Neuronal stem cell (in vitro differentiated cells): ENCODE data around the gene SLC6A9.

Source experiments
- DNase-seq: peaks from one replicate; pipeline ENCODE4 v3.0.0-alpha.2; 2013; ENCODE audit warnings: low spot score
- H2AFZ ChIP-seq: one replicate; pipeline ENCODE4 v1.6.1; 2013; ENCODE audit warnings: mild to moderate bottlenecking, low read length, inconsistent platforms
- H2AK5ac ChIP-seq: 2 replicates; pipeline ENCODE4 v1.6.1; 2013; ENCODE audit warnings: low read depth, mild to moderate bottlenecking, inconsistent platforms, low read length, moderate library complexity, mixed read lengths
- H2BK120ac ChIP-seq: 2 replicates; pipeline ENCODE4 v1.6.1; 2013; ENCODE audit warnings: low read depth, mild to moderate bottlenecking, inconsistent platforms, low read length, moderate library complexity, mixed read lengths
- H2BK12ac ChIP-seq: one replicate; pipeline ENCODE4 v1.6.1; 2013; ENCODE audit warnings: low read length, inconsistent platforms
- H2BK15ac ChIP-seq: 2 replicates; pipeline ENCODE4 v1.6.1; 2013; ENCODE audit warnings: mild to moderate bottlenecking, low read length, inconsistent platforms, mixed read lengths
- H2BK5ac ChIP-seq: one replicate; pipeline ENCODE4 v1.6.1; 2013; ENCODE audit warnings: inconsistent platforms, mild to moderate bottlenecking, low read length, moderate library complexity
- H3K14ac ChIP-seq: one replicate; pipeline ENCODE4 v1.6.1; 2013; ENCODE audit warnings: low read length, inconsistent platforms
- H3K18ac ChIP-seq: 2 replicates; pipeline ENCODE4 v1.6.1; 2013; ENCODE audit warnings: low read length, inconsistent platforms
- H3K23ac ChIP-seq: 2 replicates; pipeline ENCODE4 v1.6.1; 2013; ENCODE audit warnings: low read depth, mild to moderate bottlenecking, mixed read lengths, low read length, inconsistent platforms; ENCODE audit not compliant: poor library complexity
- H3K27ac ChIP-seq: replicated peaks from 3 replicates; pipeline ENCODE4 v1.5.1; 2013; ENCODE audit warnings: low read length, inconsistent platforms
- H3K27me3 ChIP-seq, 3 experiments: 2 replicates each; pipeline ENCODE4 v1.6.1; 2013; ENCODE audit warnings: low read length in 3 of 3, mild to moderate bottlenecking in 2 of 3, inconsistent platforms in 1 of 3, low read depth in 1 of 3, mixed read lengths in 1 of 3, moderate library complexity in 1 of 3; ENCODE audit not compliant: control insufficient read depth in 3 of 3, insufficient read depth in 3 of 3
- H3K36me3 ChIP-seq, 2 donors: replicated peaks in 1 of 2; 2 replicates each; pipeline ENCODE4 v1.6.1; 2013; ENCODE audit warnings: low read length in 2 of 2; ENCODE audit not compliant: control insufficient read depth in 2 of 2, insufficient read depth in 2 of 2
- H3K4ac ChIP-seq: 2 replicates; pipeline ENCODE4 v1.6.1; 2013; ENCODE audit warnings: inconsistent platforms, mild to moderate bottlenecking, low read length, moderate library complexity
- H3K4me1 ChIP-seq, 2 donors: 1 replicate in 1 of 2; 2 replicates in 1 of 2; pipeline ENCODE4 v1.6.1; 2013; ENCODE audit warnings: low read length in 2 of 2, low read depth in 1 of 2; ENCODE audit not compliant: control insufficient read depth in 2 of 2, insufficient read depth in 1 of 2
- H3K4me2 ChIP-seq: one replicate; pipeline ENCODE4 v1.6.1; 2013; ENCODE audit warnings: mild to moderate bottlenecking, low read length, inconsistent platforms; ENCODE audit not compliant: insufficient read depth, poor library complexity, severe bottlenecking
- H3K4me3 ChIP-seq, 2 donors: 2 replicates each; pipeline ENCODE4 v1.5.1; 2013; ENCODE audit warnings: low read length in 2 of 2, mild to moderate bottlenecking in 2 of 2, inconsistent platforms in 1 of 2, moderate library complexity in 1 of 2
- H3K79me1 ChIP-seq: one replicate; pipeline ENCODE4 v1.6.1; 2013; ENCODE audit warnings: low read depth, mild to moderate bottlenecking, inconsistent platforms, low read length, moderate library complexity
- H3K9ac ChIP-seq: one replicate; pipeline ENCODE4 v1.6.1; 2013; ENCODE audit warnings: mild to moderate bottlenecking, low read depth, low read length, inconsistent platforms; ENCODE audit not compliant: poor library complexity
- H3K9me3 ChIP-seq, 2 donors: replicated peaks in 1 of 2; 2 replicates each; pipeline versions ENCODE3 to v1.6.1; 2013; ENCODE audit warnings: low read length in 2 of 2, mild to moderate bottlenecking in 2 of 2, inconsistent platforms in 1 of 2, low read depth in 1 of 2, mixed read lengths in 1 of 2, moderate library complexity in 1 of 2; ENCODE audit not compliant: control insufficient read depth in 2 of 2, insufficient read depth in 1 of 2
- H4K8ac ChIP-seq: one replicate; pipeline ENCODE4 v1.6.1; 2013; ENCODE audit warnings: low read depth, mild to moderate bottlenecking, inconsistent platforms, low read length, moderate library complexity
- H4K91ac ChIP-seq: one replicate; pipeline ENCODE4 v1.6.1; 2013; ENCODE audit warnings: low read length, low read depth, mild to moderate bottlenecking, inconsistent platforms; ENCODE audit not compliant: poor library complexity
- WGBS, 2 donors: extraction: QIAGEN DNeasy Blood & Tissue Kit; methylation state at CpG; one replicate each; pipeline ENCODE4 v1.1.7; 2013; ENCODE audit warnings: missing lambda C conversion rate in 2 of 2, mixed read lengths in 1 of 2; ENCODE audit not compliant: insufficient read length in 2 of 2, insufficient replicate concordance in 1 of 2; ENCODE audit errors: extremely low coverage in 2 of 2; 5-methylcytosine and 5-hydroxymethylcytosine counted together

Gene SLC6A9

GRCh38 chr1:43956234-43956633 lies 75.0 kb downstream of the SLC6A9 start:
- no peak overlapping the region for H3K18ac ChIP-seq
- H4K91ac ChIP-seq, result no peak overlapping the region
- H3K4me2 ChIP-seq, result no peak overlapping the region
- H3K9ac ChIP-seq, result no peak overlapping the region
- no peaks in the 10 kb centered on the region for H3K9me3 ChIP-seq
- peaks cover 17 to 47% of the 10 kb centered on the region in 2 donors for H3K36me3 ChIP-seq
- H2BK5ac ChIP-seq, result no peak overlapping the region
- H2AFZ ChIP-seq, result no peak overlapping the region
- DNase-seq, result no peak
- H3K79me1 ChIP-seq, result peaks cover 2% of the 10 kb centered on the region
- H3K14ac ChIP-seq, result no peak overlapping the region
- H4K8ac ChIP-seq, result no peak overlapping the region
- WGBS, 2 donors, result no CpG with 5 or more reads among the region's 8 CpGs
- no peak overlapping the region for H3K4ac ChIP-seq
- H3K4me3 ChIP-seq, result no peak overlapping the region
- H2AK5ac ChIP-seq, result no peak overlapping the region
- H3K4me1 ChIP-seq, result peaks cover 0 to 8% of the 10 kb centered on the region in 2 donors
- no peak overlapping the region for H2BK12ac ChIP-seq
- H2BK15ac ChIP-seq, result no peak overlapping the region
- H3K27ac ChIP-seq, result no peak overlapping the region
- no peaks in the 10 kb centered on the region for H3K27me3 ChIP-seq
- no peak overlapping the region for H2BK120ac ChIP-seq
- H3K23ac ChIP-seq, result no peak overlapping the region

- H3K9me3 ChIP-seq, result no peaks in the 10 kb centered on the region
- no peak overlapping the region for H3K9ac ChIP-seq
- H3K4me2 ChIP-seq, result no peak overlapping the region
- H4K91ac ChIP-seq, result no peak overlapping the region
- H2AFZ ChIP-seq, result no peak overlapping the region
- no peak overlapping the region for H3K18ac ChIP-seq
- H3K14ac ChIP-seq, result no peak overlapping the region
- peaks cover 0 to 8% of the 10 kb centered on the region in 2 donors for H3K4me1 ChIP-seq
- DNase-seq, result no peak
- no peak overlapping the region for H2BK15ac ChIP-seq
- no peak overlapping the region for H3K4ac ChIP-seq
- H2BK120ac ChIP-seq, result no peak overlapping the region
- H4K8ac ChIP-seq, result no peak overlapping the region
- no peak overlapping the region for H3K27ac ChIP-seq
- peaks cover 19 to 43% of the 10 kb centered on the region in 2 donors for H3K36me3 ChIP-seq
- H2BK12ac ChIP-seq, result no peak overlapping the region
- peaks cover 5% of the 10 kb centered on the region for H3K79me1 ChIP-seq
- no peak overlapping the region for H3K4me3 ChIP-seq
- H3K27me3 ChIP-seq, result no peaks in the 10 kb centered on the region
- H2AK5ac ChIP-seq, result no peak overlapping the region
- H3K23ac ChIP-seq, result no peak overlapping the region
- H2BK5ac ChIP-seq, result no peak overlapping the region
- WGBS, 2 donors, result no CpG with 5 or more reads among the region's 5 CpGs
Observed at GRCh38 chr1:43954036-43954435, 77.2 kb downstream of the SLC6A9 start.

- no CpG with 5 or more reads among the region's 3 CpGs for WGBS, 2 donors
- H2BK5ac ChIP-seq, result no peak overlapping the region
- H3K27me3 ChIP-seq, result no peaks in the 10 kb centered on the region
- no peak overlapping the region for H2AFZ ChIP-seq
- H4K91ac ChIP-seq, result no peak overlapping the region
- H3K23ac ChIP-seq, result no peak overlapping the region
- H2BK15ac ChIP-seq, result no peak overlapping the region
- H3K27ac ChIP-seq, result no peak overlapping the region
- H3K9me3 ChIP-seq, result no peaks in the 10 kb centered on the region
- H2AK5ac ChIP-seq, result no peak overlapping the region
- H3K14ac ChIP-seq, result no peak overlapping the region
- no peak overlapping the region for H3K4ac ChIP-seq
- H3K4me2 ChIP-seq, result peak overlapping the region; percentile 22
- peaks cover 5% of the 10 kb centered on the region for H3K79me1 ChIP-seq
- H3K4me3 ChIP-seq, result no peak overlapping the region
- peaks cover 18 to 38% of the 10 kb centered on the region in 2 donors for H3K36me3 ChIP-seq
- H3K4me1 ChIP-seq, result peaks cover 0 to 8% of the 10 kb centered on the region in 2 donors
- no peak overlapping the region for H3K9ac ChIP-seq
- DNase-seq, result no peak
- H2BK120ac ChIP-seq, result no peak overlapping the region
- H3K18ac ChIP-seq, result no peak overlapping the region
- H4K8ac ChIP-seq, result no peak overlapping the region
- H2BK12ac ChIP-seq, result no peak overlapping the region
Observed at GRCh38 chr1:43953361-43953760, 77.9 kb downstream of the SLC6A9 start.

GRCh38 chr1:43952731-43953346 lies 78.4 kb downstream of the SLC6A9 start:
- peaks cover 5% of the 10 kb centered on the region for H3K79me1 ChIP-seq

More at GRCh38 chr1:43952731-43953346, 78.4 kb downstream of the SLC6A9 start:
- Histone ChIP-seq H2BK120ac (no peak overlapping the region), H3K4me2 (peak overlapping the region; percentile 22), H3K23ac (no peak overlapping the region), H3K27me3 (no peaks in the 10 kb centered on the region), H4K8ac (no peak overlapping the region), H3K4ac (no peak overlapping the region), H2BK5ac (no peak overlapping the region), H3K9me3 (no peaks in the 10 kb centered on the region), H3K9ac (no peak overlapping the region), H3K14ac (no peak overlapping the region), H3K18ac (no peak overlapping the region), H3K4me1 (peaks cover 1 to 10% of the 10 kb centered on the region in 2 donors), H2BK15ac (no peak overlapping the region), H3K27ac (no peak overlapping the region), H3K36me3 (peaks cover 15 to 33% of the 10 kb centered on the region in 2 donors), H2AK5ac (no peak overlapping the region), H2BK12ac (no peak overlapping the region), H2AFZ (no peak overlapping the region), H4K91ac (no peak overlapping the region), H3K4me3 (no peak overlapping the region)
- WGBS, 2 donors, result 100% methylated on average over 1 of the region's 8 CpGs
- DNase-seq, result peak; percentile 55
